GM21786 (cell line): ENCODE measurements around the gene GUCY2C.
"Not testable (repeated sequence)": the region's sequence is repeated elsewhere in the genome, so short reads cannot be mapped to it uniquely, and the experiment has no call there.

Experiments
- ATAC-seq: cut with Tn5 transposase; IDR thresholded peaks from one replicate; pipeline ENCODE4 v1.9.1; 2021; ENCODE audit not compliant: unreplicated experiment

The GUCY2C gene

GRCh38 chr12:14696265-14696741, at the start of gene GUCY2C:
TSS of gene GUCY2C (minus strand) at chr12:14696599. CDS start at chr12:14696448, 151 bp downstream.
- no peak for ATAC-seq

DNA sequence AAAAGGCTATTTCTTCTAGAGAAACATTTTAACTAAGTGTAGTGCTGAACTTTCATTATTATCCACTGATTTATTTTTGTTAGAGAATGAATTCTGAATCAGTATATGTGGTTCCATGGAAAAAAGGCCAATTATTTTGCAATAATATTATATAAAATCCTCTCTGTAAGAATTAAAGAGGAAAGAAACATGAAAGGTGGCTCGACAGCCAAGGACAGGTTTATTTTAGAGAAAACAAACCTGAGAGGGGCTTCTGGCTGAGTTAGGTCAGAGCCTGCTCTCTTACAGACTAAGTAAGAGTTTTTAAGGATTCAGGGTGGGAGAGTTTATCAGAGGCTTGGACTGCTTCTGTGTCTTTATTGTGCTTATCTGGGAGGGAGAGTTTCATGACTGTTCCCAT, 46.7 kb upstream of the GUCY2C start:
- ATAC-seq: no peak

- ATAC-seq: no peak
Observed at GRCh38 chr12:14741942-14742341, 45.5 kb upstream of the GUCY2C start.

GRCh38 chr12:14741153-14741552, 44.8 kb upstream of the GUCY2C start:
- no peak for ATAC-seq

GRCh38 chr12:14736441-14736840, 40.0 kb upstream of the GUCY2C start:
- ATAC-seq: not testable (repeated sequence)

- ATAC-seq: no peak
Observed at GRCh38 chr12:14731821-14732220, 35.4 kb upstream of the GUCY2C start.

- ATAC-seq: no peak
Observed at GRCh38 chr12:14729586-14729985, 33.2 kb upstream of the GUCY2C start.

DNA sequence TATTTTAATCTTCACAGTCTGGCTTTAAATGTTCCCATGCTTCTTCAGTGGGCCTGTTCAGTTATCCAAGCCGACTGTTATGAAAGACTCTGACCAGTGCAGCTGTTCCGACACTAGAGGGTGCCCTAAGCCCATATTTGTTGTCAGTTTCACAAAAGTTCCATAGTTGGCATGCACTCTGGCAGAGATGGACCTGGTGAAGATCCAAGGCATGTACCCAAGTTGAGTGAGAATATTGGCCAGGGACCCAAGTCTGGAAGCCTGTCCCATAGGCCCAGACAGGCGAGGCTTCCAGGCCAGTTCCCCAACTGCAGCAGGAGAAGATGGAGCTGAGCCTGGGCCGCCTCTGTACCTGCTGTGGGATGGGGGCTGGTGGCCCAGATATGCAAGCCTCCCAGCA, 27.4 kb upstream of the GUCY2C start:
- ATAC-seq: no peak

GRCh38 chr12:14716848-14717444, 20.5 kb upstream of the GUCY2C start:
- peak; percentile 76 for ATAC-seq

GRCh38 chr12:14714437-14714836, 18.0 kb upstream of the GUCY2C start:
- ATAC-seq: no peak

DNA sequence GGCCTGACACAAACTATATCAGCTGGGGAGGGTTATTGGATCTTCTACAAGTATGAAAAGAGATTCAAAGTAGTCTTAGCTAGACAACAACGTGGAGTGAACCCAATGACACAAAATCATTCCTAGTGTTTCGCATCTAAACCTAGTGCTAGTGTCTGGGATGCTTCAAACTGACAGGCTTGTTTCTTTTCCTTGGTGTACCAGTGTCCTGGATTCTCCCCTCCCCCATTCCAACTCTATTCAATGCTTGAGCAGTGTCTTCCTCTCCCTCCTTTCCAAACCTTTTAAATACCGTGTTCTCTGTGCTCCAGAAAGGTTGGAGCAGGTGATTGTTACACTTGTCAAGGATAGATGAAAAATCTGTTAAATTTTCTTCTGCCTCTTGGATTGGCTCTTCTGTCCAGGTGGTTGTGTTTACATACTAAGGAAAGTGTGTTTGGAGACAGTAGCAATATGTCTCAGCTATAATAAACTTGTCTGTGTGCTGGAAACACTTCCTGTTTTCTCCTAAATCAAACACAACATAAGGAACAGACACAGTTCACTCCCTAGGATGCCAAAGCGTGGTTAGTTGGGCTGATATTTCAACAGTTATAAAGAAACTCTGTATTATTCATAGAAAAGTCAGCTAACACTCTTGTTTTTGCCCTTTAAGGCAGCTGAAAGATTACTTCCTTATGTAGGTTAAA, 14.4 kb upstream of the GUCY2C start:
- ATAC-seq: no peak

- no peak for ATAC-seq
Observed at GRCh38 chr12:14701809-14702568, 5.6 kb upstream of the GUCY2C start.

DNA sequence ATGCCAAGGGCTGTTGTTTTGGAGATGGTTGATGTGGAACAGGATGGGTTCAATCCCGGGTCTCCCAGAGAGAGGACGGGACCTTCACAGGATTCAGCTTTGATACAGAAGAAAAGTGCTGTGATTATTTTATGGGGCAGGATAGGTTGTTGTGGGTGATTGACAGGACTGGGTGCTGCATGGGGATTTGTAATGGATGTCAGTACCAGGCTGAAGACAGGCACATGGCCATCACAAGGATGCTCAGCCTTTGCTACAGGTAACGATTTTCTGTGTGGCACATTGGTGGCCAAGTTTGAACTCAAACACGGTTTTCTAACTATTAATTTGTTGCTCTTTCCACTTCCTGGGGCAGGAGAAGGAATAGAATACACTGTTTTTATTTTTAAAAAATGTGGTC, 4.5 kb upstream of the GUCY2C start:
- no peak for ATAC-seq

GRCh38 chr12:14699923-14700322, 3.5 kb upstream of the GUCY2C start:
- no peak for ATAC-seq

- ATAC-seq: no peak
Observed at GRCh38 chr12:14698555-14698954, 2.2 kb upstream of the GUCY2C start.

- ATAC-seq: no peak
Observed at GRCh38 chr12:14695715-14696141, 671 bp downstream of the GUCY2C start.

DNA sequence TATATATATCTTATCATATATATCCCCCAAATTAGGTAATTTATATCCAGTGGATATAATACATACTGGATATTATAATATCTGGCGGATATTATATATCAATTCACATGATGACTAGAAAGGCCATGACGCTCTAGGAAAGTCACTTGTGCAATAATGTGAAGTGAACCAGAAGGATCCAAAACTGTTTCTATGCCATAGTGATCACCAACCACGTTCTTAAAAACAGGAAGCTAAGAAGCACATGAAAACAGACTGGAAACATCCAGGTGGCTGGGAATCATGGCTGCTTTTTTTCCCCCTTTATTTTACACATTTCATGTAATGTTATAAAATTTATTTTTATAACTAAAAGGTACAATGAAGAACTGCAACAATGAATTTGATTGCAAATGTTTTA, 1.4 kb downstream of the GUCY2C start:
- ATAC-seq: no peak

- ATAC-seq: no peak
Observed at GRCh38 chr12:14694145-14694714, 2.2 kb downstream of the GUCY2C start.

- ATAC-seq: no peak
Observed at GRCh38 chr12:14693116-14693515, 3.3 kb downstream of the GUCY2C start.

DNA sequence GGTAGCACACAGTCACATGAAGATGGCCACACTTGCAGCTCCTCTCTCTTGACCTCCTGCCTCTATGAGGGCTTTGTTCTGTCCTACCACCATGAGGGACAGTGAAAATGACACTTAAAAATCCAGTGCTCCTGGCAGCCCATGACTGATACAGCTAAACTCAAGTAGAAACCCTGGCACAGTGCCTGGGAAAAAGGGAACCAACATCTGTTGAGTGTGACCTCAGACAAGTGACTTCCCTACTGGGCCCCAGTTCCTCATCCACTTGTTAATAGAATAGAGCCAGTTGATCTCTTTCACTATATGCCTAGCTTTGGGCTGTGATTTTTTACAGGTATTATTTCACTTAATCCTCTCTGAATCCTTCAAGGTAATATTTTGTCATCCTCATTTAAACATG, 4.8 kb downstream of the GUCY2C start:
- peak; percentile 51 for ATAC-seq

DNA sequence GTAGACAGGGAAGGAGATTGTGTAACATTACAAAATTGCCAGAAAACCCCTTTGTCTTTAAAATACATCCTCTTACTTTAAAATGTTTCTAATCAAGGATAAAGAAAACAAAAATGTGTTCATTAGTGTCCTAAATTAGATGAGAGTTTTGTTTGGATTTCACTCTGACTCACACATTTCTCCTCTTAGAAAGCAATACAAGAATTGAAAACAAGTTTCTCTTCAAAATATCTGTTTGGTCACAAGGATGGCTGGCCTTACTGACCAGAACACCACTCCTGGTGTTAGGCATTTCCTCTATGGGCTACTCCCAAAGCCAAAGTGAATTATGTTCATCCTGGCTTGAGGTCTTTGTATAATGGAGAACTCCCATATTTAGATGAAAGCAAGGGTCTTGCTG, 6.4 kb downstream of the GUCY2C start:
- no peak for ATAC-seq

GRCh38 chr12:14689144-14689543, 7.3 kb downstream of the GUCY2C start:
- no peak for ATAC-seq
